Gastrocnemius medialis (tissue), 4 donors: ENCODE data around the gene LARGE1. TPM values are rescaled to one million over a fixed set of nuclear protein-coding genes. Genes with fewer than 3 reads are reported as not detected.

Experiments used
- ATAC-seq, 2 donors: fragments of 150-250 bp; one replicate each; pipeline ENCODE4 v1.9.1; 2016
- DNase-seq, 2 donors: peaks; one replicate each; pipeline ENCODE4 v3.0.0-alpha.2; 2019
- H3K27ac ChIP-seq, 4 donors: fragments of 200-600 bp; sonication (generic); 1 replicate in 1 of 4; 2 replicates in 3 of 4; pipeline ENCODE4 v1.5.1; 2016 to 2018; ENCODE audit warnings: mild to moderate bottlenecking in 2 of 4, moderate library complexity in 1 of 4
- H3K27me3 ChIP-seq, 3 donors: fragments of 200-600 bp; sonication (generic) in 2 of 3; 1 replicate in 1 of 3; 2 replicates in 2 of 3; pipeline versions ENCODE4 v1.5.1 to v1.6.0; 2016 to 2019; ENCODE audit warnings: mild to moderate bottlenecking in 1 of 3, moderate library complexity in 1 of 3
- H3K36me3 ChIP-seq, 2 donors: fragments of 200-600 bp; sonication (generic) in 1 of 2; one replicate each; pipeline ENCODE4 v1.5.1; 2017 to 2018
- H3K4me1 ChIP-seq, 2 donors: fragments of 200-600 bp; sonication (generic) in 1 of 2; one replicate each; pipeline ENCODE4 v1.5.1; 2016 to 2017; ENCODE audit warnings: mild to moderate bottlenecking in 2 of 2
- H3K4me3 ChIP-seq, 4 donors: fragments of 200-600 bp; sonication (generic) in 3 of 4; 1 replicate in 1 of 4; 2 replicates in 3 of 4; pipeline ENCODE4 v1.5.1; 2016 to 2019; ENCODE audit warnings: mild to moderate bottlenecking in 2 of 4
- H3K9me3 ChIP-seq, 3 donors: fragments of 200-600 bp; sonication (generic) in 2 of 3; 1 replicate in 1 of 3; 2 replicates in 2 of 3; pipeline ENCODE4 v1.5.1; 2016 to 2019
- CTCF ChIP-seq, 5 experiments: fragments of 450-650 bp in 3 of 5; fragments of 200-600 bp in 2 of 5; sonication (generic) in 2 of 5; IDR thresholded peaks in 4 of 5; conservative IDR thresholded peaks in 1 of 5; 1 replicate in 4 of 5; 2 replicates in 1 of 5; pipeline ENCODE4 v1.5.1; 2016 to 2019; ENCODE audit warnings: antibody characterized with exemption in 5 of 5, mild to moderate bottlenecking in 3 of 5, moderate library complexity in 3 of 5
- POLR2A ChIP-seq, 2 donors: fragments of 450-650 bp; IDR thresholded peaks; one replicate each; pipeline ENCODE4 v1.6.1; 2017; ENCODE audit warnings: antibody characterized with exemption in 2 of 2, mild to moderate bottlenecking in 2 of 2, moderate library complexity in 2 of 2
- in situ Hi-C, 4 donors: fragments of 200-750 bp; cut with MboI; loops; one replicate each; pipeline versions ENCODE4 v1.15.0 to v1.8.0; 2017; ENCODE audit warnings: low sequenced_read_pairs in 4 of 4
- intact Hi-C: fragments of 100-400 bp; cut with DNase I; formaldehyde crosslinking; loops from one replicate; pipeline ENCODE4 v1.15.1; 2023; ENCODE audit warnings: low total_unique reads
- total RNA-seq, 4 donors: library from RNA; depleted of rRNA; stranded (reverse); fragments of >200 nt; gene quantifications; one replicate each; pipeline versions ENCODE4 v1.1.0 to v1.2.3, GENCODE V29; 2016

The LARGE1 gene
- total RNA-seq, 4 donors from 2014 or later = 48.5 to 91.0 (median 68.4) TPM

GRCh38 chr22:33529424-33530113, 390.7 kb downstream of the LARGE1 start:
- intact Hi-C loops = no loop called here

GRCh38 chr22:33528183-33528582, 392.1 kb downstream of the LARGE1 start:
- peaks cover 24 to 28% of the 10 kb centered on the region in 2 donors for H3K4me1 ChIP-seq
- H3K27ac ChIP-seq = no peak overlapping the region
- no peaks in the 10 kb centered on the region for H3K27me3 ChIP-seq
- TF ChIP-seq POLR2A (IDR thresholded peaks at IDR 0.05) = no peak
- H3K36me3 ChIP-seq = no peaks in the 10 kb centered on the region
- in situ Hi-C loops (loop anchor here in 1 of 4 donors (10.0 kb wide), 1 partner anchor 63 kb away; no protein-coding TSS in a partner anchor), intact Hi-C loops (no loop called here)
- no peak for ATAC-seq
- no peak for DNase-seq
- no peak overlapping the region for H3K4me3 ChIP-seq
- no peaks in the 10 kb centered on the region for H3K9me3 ChIP-seq

More at GRCh38 chr22:33529424-33530113, 390.7 kb downstream of the LARGE1 start:
- in situ Hi-C loops = loop anchor here in 1 of 4 donors (10.0 kb wide), 1 partner anchor 65 kb away; no protein-coding TSS in a partner anchor
- TF ChIP-seq CTCF (IDR thresholded peaks at IDR 0.05 in 4 of 5, conservative IDR thresholded peaks at IDR 0.05 in 1 of 5) (no peak), POLR2A (IDR thresholded peaks at IDR 0.05) (no peak)
- ATAC-seq (peak; percentile 39 to 66), DNase-seq (no peak)
- no peaks in the 10 kb centered on the region for H3K9me3 ChIP-seq
- no peaks in the 10 kb centered on the region for H3K27me3 ChIP-seq
- peak overlapping the region in 3 of 4 donors; percentile 42 to 60 (median 49) for H3K27ac ChIP-seq
- H3K4me1 ChIP-seq = peaks cover 24 to 25% of the 10 kb centered on the region in 2 donors
- no peak overlapping the region for H3K4me3 ChIP-seq
- H3K36me3 ChIP-seq = no peaks in the 10 kb centered on the region

GRCh38 chr22:33526434-33527107, 393.7 kb downstream of the LARGE1 start:
- Histone ChIP-seq H3K9me3 (no peaks in the 10 kb centered on the region), H3K36me3 (no peaks in the 10 kb centered on the region), H3K27me3 (no peaks in the 10 kb centered on the region), H3K4me3 (no peak overlapping the region), H3K27ac (no peak overlapping the region), H3K4me1 (peaks cover 24 to 28% of the 10 kb centered on the region in 2 donors)
- ATAC-seq = no peak
- in situ Hi-C loops = loop anchor here in 1 of 4 donors (10.0 kb wide), 1 partner anchor 62 kb away; no protein-coding TSS in a partner anchor
- TF ChIP-seq CTCF (IDR thresholded peaks at IDR 0.05 in 4 of 5, conservative IDR thresholded peaks at IDR 0.05 in 1 of 5) = no peak
- no peak for TF ChIP-seq POLR2A (IDR thresholded peaks at IDR 0.05)
- intact Hi-C loops = no loop called here
- no peak for DNase-seq

- in situ Hi-C loops = loop anchor here in 2 of 4 donors (10.0 to 25.0 kb wide), 2 partner anchors 60 to 588 kb away; no protein-coding TSS in a partner anchor
- intact Hi-C loops = no loop called here
- TF ChIP-seq CTCF (IDR thresholded peaks at IDR 0.05 in 4 of 5, conservative IDR thresholded peaks at IDR 0.05 in 1 of 5) (no peak), POLR2A (IDR thresholded peaks at IDR 0.05) (no peak)
- Histone ChIP-seq H3K4me1 (peaks cover 14 to 26% of the 10 kb centered on the region in 2 donors), H3K4me3 (no peak overlapping the region), H3K36me3 (no peaks in the 10 kb centered on the region), H3K27me3 (no peaks in the 10 kb centered on the region), H3K27ac (no peak overlapping the region), H3K9me3 (no peaks in the 10 kb centered on the region)
- no peak for DNase-seq
- no peak for ATAC-seq
These were observed 395.6 kb downstream of the LARGE1 start for GRCh38 chr22:33524511-33525260.
